22Rv1 (cell line): ENCODE data around the gene CDKN1C.

Source experiments
- CTCF ChIP-seq: fragments of 450-650 bp; IDR thresholded peaks from 2 replicates; pipeline ENCODE4 v1.5.1; 2017; ENCODE audit warnings: mild to moderate bottlenecking
- ZFX ChIP-seq: fragments of 450-650 bp; IDR thresholded peaks from 2 replicates; pipeline ENCODE4 v1.6.1; 2017; ENCODE audit warnings: antibody characterized with exemption, borderline replicate concordance

DNA sequence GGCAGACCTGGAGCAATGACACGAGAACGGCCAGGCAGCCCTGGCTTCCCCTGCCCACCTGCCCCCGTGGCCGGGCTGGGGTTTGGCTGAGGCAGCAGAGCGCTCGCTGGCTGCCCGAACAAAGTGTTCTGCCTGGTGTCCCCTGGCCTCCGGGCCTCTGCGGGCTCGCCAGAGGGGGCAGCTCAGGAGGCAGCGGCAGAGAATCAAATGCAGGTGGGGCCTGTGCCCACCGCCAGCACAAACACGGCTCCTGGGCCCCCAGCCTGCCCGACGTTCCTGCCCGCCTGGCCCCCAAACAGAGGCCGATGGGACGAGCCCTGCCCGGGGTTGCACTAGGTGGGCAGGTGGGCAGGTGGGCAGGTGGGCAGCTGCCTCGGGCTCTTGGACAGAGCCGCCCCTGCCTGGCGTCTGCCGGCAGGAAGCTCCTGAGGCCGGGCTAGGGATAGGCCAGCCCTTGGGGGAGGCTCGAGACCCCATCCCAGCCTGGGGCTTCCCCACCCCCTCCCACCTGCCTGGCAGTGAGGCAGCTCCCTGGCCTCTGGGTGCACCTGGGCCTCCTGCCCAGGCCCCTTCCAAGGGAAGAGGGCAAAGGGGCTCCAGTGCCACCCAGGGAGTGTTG, 46.8 kb downstream of the CDKN1C start:
- TF ChIP-seq CTCF (no peak), ZFX (no peak)
